HepG2 (cell line): Measurements from ENCODE around the gene QRICH2. TPM values are rescaled to one million over a fixed set of nuclear protein-coding genes. Genes with fewer than 3 reads are reported as not detected.

Experiments
- EZH2 ChIP-seq: conservative IDR thresholded peaks from 2 replicates; pipeline ENCODE4 v1.6.1; 2012; ENCODE audit warnings: mild to moderate bottlenecking, low read depth, low read length, moderate library complexity
- JUND ChIP-seq: sonication (generic); formaldehyde crosslinking; IDR thresholded peaks from 2 replicates; pipeline ENCODE4 v1.8.0; 2022; ENCODE audit warnings: mild to moderate bottlenecking, missing genetic modification reagents
- KDM5B ChIP-seq: sonication (generic); formaldehyde crosslinking; IDR thresholded peaks from 2 replicates; pipeline ENCODE4 v1.4.0; 2020; ENCODE audit warnings: missing genetic modification reagents, mild to moderate bottlenecking, borderline replicate concordance
- MED1 ChIP-seq: sonication (generic); formaldehyde crosslinking; IDR thresholded peaks from 2 replicates; pipeline ENCODE4 v1.4.0; 2020; ENCODE audit warnings: missing genetic modification reagents
- MTA1 ChIP-seq: sonication (generic); formaldehyde crosslinking; IDR thresholded peaks from 2 replicates; pipeline ENCODE4 v1.4.0; 2020; ENCODE audit warnings: missing genetic modification reagents, mild to moderate bottlenecking, borderline replicate concordance
- POGK ChIP-seq: sonication (generic); formaldehyde crosslinking; conservative IDR thresholded peaks from 2 replicates; pipeline ENCODE4 v1.8.0; 2022; ENCODE audit warnings: mild to moderate bottlenecking, moderate library complexity, missing genetic modification reagents
- THAP8 ChIP-seq: sonication (generic); formaldehyde crosslinking; IDR thresholded peaks from 2 replicates; pipeline ENCODE4 v1.5.1; 2020; ENCODE audit warnings: missing genetic modification reagents, mild to moderate bottlenecking, borderline replicate concordance
- ZNF460 ChIP-seq: sonication (generic); formaldehyde crosslinking; IDR thresholded peaks from 2 replicates; pipeline ENCODE4 v1.5.1; 2020; ENCODE audit warnings: missing genetic modification reagents, mild to moderate bottlenecking, borderline replicate concordance
- ZNF644 ChIP-seq: IDR thresholded peaks from 2 replicates; pipeline ENCODE4 v1.6.1; 2016; ENCODE audit warnings: low read depth
- ZSCAN22 ChIP-seq: sonication (generic); formaldehyde crosslinking; IDR thresholded peaks from 2 replicates; pipeline ENCODE4 v1.4.0; 2020; ENCODE audit warnings: mild to moderate bottlenecking, missing genetic modification reagents
- polyA plus RNA-seq, 8 experiments: library from polyadenylated mRNA; depleted of rRNA in 3 of 8; stranded (reverse) in 7 of 8; unstranded in 1 of 8; fragments of >200 nt; fragmentation: Illumina TruSeq in 4 of 8; extraction: Trizol in 4 of 8; gene quantifications; 2 replicates each; pipeline versions ENCODE4 v1.2.1 to v1.2.3, GENCODE V29; 2011 to 2016; ENCODE audit warnings: low read depth in 4 of 8, missing spikeins in 1 of 8, mixed read lengths in 1 of 8; ENCODE audit not compliant: insufficient read depth in 1 of 8
- total RNA-seq, 5 experiments: library from RNA; depleted of rRNA; stranded (reverse); fragments of >200 nt; fragmentation: Illumina TruSeq; extraction: Trizol; gene quantifications; 2 replicates each; pipeline ENCODE4 v1.2.3, GENCODE V29; 2016; ENCODE audit warnings: low read depth in 1 of 5
- TF ChIP-seq, protein P1 (sequence below): fragments of 450-650 bp; IDR thresholded peaks from 2 replicates; pipeline ENCODE4 v1.6.1; 2017; ENCODE audit warnings: mild to moderate bottlenecking
- TF ChIP-seq, protein P2 (sequence below): sonication (generic); formaldehyde crosslinking; IDR thresholded peaks from 2 replicates; pipeline ENCODE4 v1.4.0; 2020; ENCODE audit warnings: missing genetic modification reagents, borderline replicate concordance
- TF ChIP-seq, protein P3 (sequence below): sonication (generic); formaldehyde crosslinking; IDR thresholded peaks from 2 replicates; pipeline ENCODE4 v1.4.0; 2020; ENCODE audit warnings: missing genetic modification reagents

Gene QRICH2
- total and polyA plus RNA-seq, 2 of the 13 experiments (the other 11 are each of a cell fraction or from before 2014, with no cell fraction given) = 3.7 to 5.7 TPM

DNA sequence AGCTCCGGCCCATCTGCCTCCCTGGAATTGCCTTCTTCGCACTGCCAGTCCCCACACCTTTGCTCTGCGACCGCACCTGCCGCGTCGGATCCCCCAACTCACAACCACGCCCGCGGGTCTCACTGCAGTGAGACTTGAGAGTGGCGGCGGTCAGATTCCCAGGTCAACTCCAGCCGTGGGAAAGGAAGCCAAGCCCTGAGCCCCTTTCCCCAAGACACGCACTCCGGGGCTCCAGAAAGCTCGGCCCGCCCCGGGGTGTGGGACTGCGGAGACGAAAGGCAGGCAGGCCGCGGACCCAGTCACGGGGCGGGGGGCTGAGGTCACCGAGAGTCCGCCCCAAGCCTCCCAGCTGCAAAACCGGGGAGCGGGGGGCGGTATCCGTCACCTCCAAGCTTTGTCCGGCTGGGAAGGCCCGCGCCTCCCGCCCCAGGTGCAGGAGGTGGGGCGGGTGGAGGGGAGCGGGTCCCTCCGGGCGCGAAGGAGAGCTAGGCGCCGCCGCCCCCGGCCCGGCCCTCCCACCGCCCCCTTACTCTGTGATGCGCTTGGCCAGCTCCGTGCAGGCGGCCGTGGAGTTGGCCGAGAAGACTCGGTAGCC lies 45.0 kb upstream of the QRICH2 start (continued):
- TF ChIP-seq, protein P1, sequence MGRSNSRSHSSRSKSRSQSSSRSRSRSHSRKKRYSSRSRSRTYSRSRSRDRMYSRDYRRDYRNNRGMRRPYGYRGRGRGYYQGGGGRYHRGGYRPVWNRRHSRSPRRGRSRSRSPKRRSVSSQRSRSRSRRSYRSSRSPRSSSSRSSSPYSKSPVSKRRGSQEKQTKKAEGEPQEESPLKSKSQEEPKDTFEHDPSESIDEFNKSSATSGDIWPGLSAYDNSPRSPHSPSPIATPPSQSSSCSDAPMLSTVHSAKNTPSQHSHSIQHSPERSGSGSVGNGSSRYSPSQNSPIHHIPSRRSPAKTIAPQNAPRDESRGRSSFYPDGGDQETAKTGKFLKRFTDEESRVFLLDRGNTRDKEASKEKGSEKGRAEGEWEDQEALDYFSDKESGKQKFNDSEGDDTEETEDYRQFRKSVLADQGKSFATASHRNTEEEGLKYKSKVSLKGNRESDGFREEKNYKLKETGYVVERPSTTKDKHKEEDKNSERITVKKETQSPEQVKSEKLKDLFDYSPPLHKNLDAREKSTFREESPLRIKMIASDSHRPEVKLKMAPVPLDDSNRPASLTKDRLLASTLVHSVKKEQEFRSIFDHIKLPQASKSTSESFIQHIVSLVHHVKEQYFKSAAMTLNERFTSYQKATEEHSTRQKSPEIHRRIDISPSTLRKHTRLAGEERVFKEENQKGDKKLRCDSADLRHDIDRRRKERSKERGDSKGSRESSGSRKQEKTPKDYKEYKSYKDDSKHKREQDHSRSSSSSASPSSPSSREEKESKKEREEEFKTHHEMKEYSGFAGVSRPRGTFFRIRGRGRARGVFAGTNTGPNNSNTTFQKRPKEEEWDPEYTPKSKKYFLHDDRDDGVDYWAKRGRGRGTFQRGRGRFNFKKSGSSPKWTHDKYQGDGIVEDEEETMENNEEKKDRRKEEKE = no peak
- TF ChIP-seq POGK = 0 out of 2 replicates have a peak, but pooled peaks have one; percentile 11
- no peak for TF ChIP-seq EZH2
- no peak for TF ChIP-seq ZNF644 (CRISPR knock-in tag)
- TF ChIP-seq, protein P2, sequence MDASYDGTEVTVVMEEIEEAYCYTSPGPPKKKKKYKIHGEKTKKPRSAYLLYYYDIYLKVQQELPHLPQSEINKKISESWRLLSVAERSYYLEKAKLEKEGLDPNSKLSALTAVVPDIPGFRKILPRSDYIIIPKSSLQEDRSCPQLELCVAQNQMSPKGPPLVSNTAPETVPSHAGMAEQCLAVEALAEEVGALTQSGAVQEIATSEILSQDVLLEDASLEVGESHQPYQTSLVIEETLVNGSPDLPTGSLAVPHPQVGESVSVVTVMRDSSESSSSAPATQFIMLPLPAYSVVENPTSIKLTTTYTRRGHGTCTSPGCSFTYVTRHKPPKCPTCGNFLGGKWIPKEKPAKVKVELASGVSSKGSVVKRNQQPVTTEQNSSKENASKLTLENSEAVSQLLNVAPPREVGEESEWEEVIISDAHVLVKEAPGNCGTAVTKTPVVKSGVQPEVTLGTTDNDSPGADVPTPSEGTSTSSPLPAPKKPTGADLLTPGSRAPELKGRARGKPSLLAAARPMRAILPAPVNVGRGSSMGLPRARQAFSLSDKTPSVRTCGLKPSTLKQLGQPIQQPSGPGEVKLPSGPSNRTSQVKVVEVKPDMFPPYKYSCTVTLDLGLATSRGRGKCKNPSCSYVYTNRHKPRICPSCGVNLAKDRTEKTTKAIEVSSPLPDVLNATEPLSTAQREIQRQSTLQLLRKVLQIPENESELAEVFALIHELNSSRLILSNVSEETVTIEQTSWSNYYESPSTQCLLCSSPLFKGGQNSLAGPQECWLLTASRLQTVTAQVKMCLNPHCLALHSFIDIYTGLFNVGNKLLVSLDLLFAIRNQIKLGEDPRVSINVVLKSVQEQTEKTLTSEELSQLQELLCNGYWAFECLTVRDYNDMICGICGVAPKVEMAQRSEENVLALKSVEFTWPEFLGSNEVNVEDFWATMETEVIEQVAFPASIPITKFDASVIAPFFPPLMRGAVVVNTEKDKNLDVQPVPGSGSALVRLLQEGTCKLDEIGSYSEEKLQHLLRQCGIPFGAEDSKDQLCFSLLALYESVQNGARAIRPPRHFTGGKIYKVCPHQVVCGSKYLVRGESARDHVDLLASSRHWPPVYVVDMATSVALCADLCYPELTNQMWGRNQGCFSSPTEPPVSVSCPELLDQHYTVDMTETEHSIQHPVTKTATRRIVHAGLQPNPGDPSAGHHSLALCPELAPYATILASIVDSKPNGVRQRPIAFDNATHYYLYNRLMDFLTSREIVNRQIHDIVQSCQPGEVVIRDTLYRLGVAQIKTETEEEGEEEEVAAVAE = no peak
- no peak for TF ChIP-seq MED1
- peak; percentile 50; the same call in 1 of the 2 replicates for TF ChIP-seq JUND (CRISPR knock-in tag)
- 0 out of 2 replicates have a peak, but pooled peaks have one; percentile 6 for TF ChIP-seq ZNF460
- no peak; the same call in 1 of the 2 replicates for TF ChIP-seq KDM5B
- TF ChIP-seq THAP8 (CRISPR knock-in tag) = 0 out of 2 replicates have a peak, but pooled peaks have one; percentile 11
- peak; percentile 33; the same call in 1 of the 2 replicates for TF ChIP-seq MTA1 (CRISPR knock-in tag)
- TF ChIP-seq, protein P3, sequence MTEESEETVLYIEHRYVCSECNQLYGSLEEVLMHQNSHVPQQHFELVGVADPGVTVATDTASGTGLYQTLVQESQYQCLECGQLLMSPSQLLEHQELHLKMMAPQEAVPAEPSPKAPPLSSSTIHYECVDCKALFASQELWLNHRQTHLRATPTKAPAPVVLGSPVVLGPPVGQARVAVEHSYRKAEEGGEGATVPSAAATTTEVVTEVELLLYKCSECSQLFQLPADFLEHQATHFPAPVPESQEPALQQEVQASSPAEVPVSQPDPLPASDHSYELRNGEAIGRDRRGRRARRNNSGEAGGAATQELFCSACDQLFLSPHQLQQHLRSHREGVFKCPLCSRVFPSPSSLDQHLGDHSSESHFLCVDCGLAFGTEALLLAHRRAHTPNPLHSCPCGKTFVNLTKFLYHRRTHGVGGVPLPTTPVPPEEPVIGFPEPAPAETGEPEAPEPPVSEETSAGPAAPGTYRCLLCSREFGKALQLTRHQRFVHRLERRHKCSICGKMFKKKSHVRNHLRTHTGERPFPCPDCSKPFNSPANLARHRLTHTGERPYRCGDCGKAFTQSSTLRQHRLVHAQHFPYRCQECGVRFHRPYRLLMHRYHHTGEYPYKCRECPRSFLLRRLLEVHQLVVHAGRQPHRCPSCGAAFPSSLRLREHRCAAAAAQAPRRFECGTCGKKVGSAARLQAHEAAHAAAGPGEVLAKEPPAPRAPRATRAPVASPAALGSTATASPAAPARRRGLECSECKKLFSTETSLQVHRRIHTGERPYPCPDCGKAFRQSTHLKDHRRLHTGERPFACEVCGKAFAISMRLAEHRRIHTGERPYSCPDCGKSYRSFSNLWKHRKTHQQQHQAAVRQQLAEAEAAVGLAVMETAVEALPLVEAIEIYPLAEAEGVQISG (CRISPR knock-in tag) = no peak
- no peak for TF ChIP-seq ZSCAN22 (CRISPR knock-in tag)
